CD4-positive, alpha-beta T cell treated with Interleukin-17A for 1 hour (primary cell): Measurements from ENCODE around the gene UBE2E1.
"Not testable (repeated sequence)": the region's sequence is repeated elsewhere in the genome, so short reads cannot be mapped to it uniquely, and the experiment has no call there.

Experiments
- DNase-seq: peaks from one replicate; pipeline ENCODE4 v3.0.0-alpha.2; 2020

Gene UBE2E1

GRCh38 chr3:23822559-23822958, 16.8 kb downstream of the UBE2E1 start:
- DNase-seq, result no peak

- DNase-seq, result no peak
Observed at GRCh38 chr3:23823620-23824019, 17.9 kb downstream of the UBE2E1 start.

- no peak for DNase-seq
Observed at GRCh38 chr3:23824699-23825444, 19.1 kb downstream of the UBE2E1 start.

GRCh38 chr3:23825802-23826201, 20.0 kb downstream of the UBE2E1 start:
- no peak for DNase-seq

GRCh38 chr3:23826382-23827064, 20.8 kb downstream of the UBE2E1 start:
- no peak for DNase-seq

- DNase-seq, result no peak
Observed at GRCh38 chr3:23829242-23829934, 23.6 kb downstream of the UBE2E1 start.

- DNase-seq, result no peak
Observed at GRCh38 chr3:23830869-23831484, 25.2 kb downstream of the UBE2E1 start.

GRCh38 chr3:23831517-23832394, 26.0 kb downstream of the UBE2E1 start:
- DNase-seq, result no peak

GRCh38 chr3:23832523-23832922, 26.8 kb downstream of the UBE2E1 start:
- no peak for DNase-seq

- DNase-seq, result no peak
Observed at GRCh38 chr3:23834082-23834870, 28.5 kb downstream of the UBE2E1 start.

GRCh38 chr3:23835087-23835486, 29.3 kb downstream of the UBE2E1 start:
- no peak for DNase-seq

GRCh38 chr3:23835802-23836201, 30.0 kb downstream of the UBE2E1 start:
- DNase-seq, result no peak

- no peak for DNase-seq
Observed at GRCh38 chr3:23836536-23837230, 30.9 kb downstream of the UBE2E1 start.

GRCh38 chr3:23837286-23837685, 31.5 kb downstream of the UBE2E1 start:
- DNase-seq, result no peak

GRCh38 chr3:23837691-23838090, 31.9 kb downstream of the UBE2E1 start:
- no peak for DNase-seq

GRCh38 chr3:23840521-23840920, 34.8 kb downstream of the UBE2E1 start:
- no peak for DNase-seq

- no peak for DNase-seq
Observed at GRCh38 chr3:23843869-23844268, 38.1 kb downstream of the UBE2E1 start.

- no peak for DNase-seq
Observed at GRCh38 chr3:23845326-23846216, 39.8 kb downstream of the UBE2E1 start.

GRCh38 chr3:23849462-23849861, 43.7 kb downstream of the UBE2E1 start:
- not testable (repeated sequence) for DNase-seq

- no peak for DNase-seq
Observed at GRCh38 chr3:23856286-23856685, 50.5 kb downstream of the UBE2E1 start.
